DOHH2 (cell line): ENCODE results near the gene PCDH9.

ENCODE experiments used
- H3F3A ChIP-seq: fragments of 200-600 bp; sonication (generic), shearing (Covaris generic); 2 replicates; pipeline ENCODE4 v1.6.0; 2016; ENCODE audit warnings: antibody characterized with exemption, mild to moderate bottlenecking; ENCODE audit not compliant: control insufficient read depth, insufficient read depth
- H3K27ac ChIP-seq: fragments of 200-600 bp; sonication (generic); 2 replicates; pipeline ENCODE4 v1.5.1; 2014; ENCODE audit warnings: low read depth, mild to moderate bottlenecking, low read length, moderate library complexity
- H3K27me3 ChIP-seq: fragments of 200-600 bp; sonication (generic); 2 replicates; pipeline ENCODE4 v1.6.1; 2014; ENCODE audit warnings: mild to moderate bottlenecking, low read length, mixed read lengths; ENCODE audit not compliant: control insufficient read depth
- H3K36me3 ChIP-seq: fragments of 200-600 bp; sonication (generic); 2 replicates; pipeline ENCODE4 v1.6.1; 2014; ENCODE audit warnings: mild to moderate bottlenecking, low read length, moderate library complexity, mixed read lengths; ENCODE audit not compliant: control insufficient read depth
- H3K4me1 ChIP-seq: fragments of 200-600 bp; sonication (generic); 2 replicates; pipeline ENCODE4 v1.6.1; 2014; ENCODE audit warnings: mild to moderate bottlenecking, low read length, mixed read lengths; ENCODE audit not compliant: control insufficient read depth
- H3K4me2 ChIP-seq: fragments of 200-600 bp; sonication (generic); 2 replicates; pipeline ENCODE4 v1.6.0; 2014; ENCODE audit warnings: mild to moderate bottlenecking, low read length, moderate library complexity
- H3K4me3 ChIP-seq: fragments of 200-600 bp; sonication (generic); 2 replicates; pipeline ENCODE4 v1.5.1; 2014; ENCODE audit warnings: mild to moderate bottlenecking, low read length, mixed read lengths
- H3K79me2 ChIP-seq: fragments of 200-600 bp; sonication (generic); 2 replicates; pipeline ENCODE4 v1.6.1; 2014; ENCODE audit warnings: mild to moderate bottlenecking, low read length, mixed read lengths; ENCODE audit not compliant: control insufficient read depth
- H3K9me2 ChIP-seq: fragments of 200-600 bp; sonication (generic); replicated peaks from 2 replicates; pipeline ENCODE4 v1.6.1; 2014; ENCODE audit warnings: mild to moderate bottlenecking, low read length, mixed read lengths; ENCODE audit not compliant: control insufficient read depth
- H3K9me3 ChIP-seq: fragments of 200-600 bp; sonication (generic); 2 replicates; pipeline ENCODE4 v1.6.1; 2014; ENCODE audit warnings: antibody characterized with exemption, low read length, mixed read lengths; ENCODE audit not compliant: control insufficient read depth, insufficient read depth
- H4K20me1 ChIP-seq: fragments of 200-600 bp; sonication (generic); 2 replicates; pipeline ENCODE4 v1.6.0; 2014; ENCODE audit warnings: low read depth, mild to moderate bottlenecking, antibody characterized with exemption, low read length, moderate library complexity; ENCODE audit not compliant: control insufficient read depth, insufficient read depth
- EZH2phosphoT487 ChIP-seq: fragments of 200-600 bp; sonication (generic); IDR thresholded peaks from 2 replicates; pipeline ENCODE4 v1.6.1; 2017; ENCODE audit warnings: borderline replicate concordance, mild to moderate bottlenecking, antibody characterized with exemption, low read length, moderate library complexity, mixed read lengths
- TF ChIP-seq, protein P1 (sequence below): fragments of 200-600 bp; sonication (generic); IDR thresholded peaks from one replicate; pipeline ENCODE4 v1.5.1; 2014; ENCODE audit warnings: antibody characterized with exemption, mild to moderate bottlenecking, low read depth, low read length; ENCODE audit not compliant: poor library complexity, severe bottlenecking

PCDH9 gene

DNA sequence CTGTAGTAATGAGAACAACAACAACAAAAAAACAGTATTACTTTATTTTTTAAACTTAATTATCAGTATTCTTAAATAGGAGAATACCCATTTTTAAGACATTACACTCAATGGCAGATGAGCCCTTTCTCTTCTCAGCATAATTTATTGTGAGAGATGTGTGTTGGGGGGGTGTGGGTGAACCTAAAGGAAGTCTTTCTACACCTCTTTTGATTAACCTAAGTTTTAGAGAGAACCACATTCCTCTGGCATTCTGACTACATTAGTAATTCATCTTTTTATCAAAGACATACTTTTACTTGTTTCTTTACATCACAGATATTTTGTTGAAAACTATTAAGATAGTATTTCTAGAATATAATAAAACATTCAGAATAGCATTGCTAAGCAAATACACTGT is 890.9 kb downstream of the PCDH9 start:
- no peak for TF ChIP-seq EZH2phosphoT487
- TF ChIP-seq, protein P1, sequence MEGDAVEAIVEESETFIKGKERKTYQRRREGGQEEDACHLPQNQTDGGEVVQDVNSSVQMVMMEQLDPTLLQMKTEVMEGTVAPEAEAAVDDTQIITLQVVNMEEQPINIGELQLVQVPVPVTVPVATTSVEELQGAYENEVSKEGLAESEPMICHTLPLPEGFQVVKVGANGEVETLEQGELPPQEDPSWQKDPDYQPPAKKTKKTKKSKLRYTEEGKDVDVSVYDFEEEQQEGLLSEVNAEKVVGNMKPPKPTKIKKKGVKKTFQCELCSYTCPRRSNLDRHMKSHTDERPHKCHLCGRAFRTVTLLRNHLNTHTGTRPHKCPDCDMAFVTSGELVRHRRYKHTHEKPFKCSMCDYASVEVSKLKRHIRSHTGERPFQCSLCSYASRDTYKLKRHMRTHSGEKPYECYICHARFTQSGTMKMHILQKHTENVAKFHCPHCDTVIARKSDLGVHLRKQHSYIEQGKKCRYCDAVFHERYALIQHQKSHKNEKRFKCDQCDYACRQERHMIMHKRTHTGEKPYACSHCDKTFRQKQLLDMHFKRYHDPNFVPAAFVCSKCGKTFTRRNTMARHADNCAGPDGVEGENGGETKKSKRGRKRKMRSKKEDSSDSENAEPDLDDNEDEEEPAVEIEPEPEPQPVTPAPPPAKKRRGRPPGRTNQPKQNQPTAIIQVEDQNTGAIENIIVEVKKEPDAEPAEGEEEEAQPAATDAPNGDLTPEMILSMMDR: no peak
- no peaks in the 10 kb centered on the region for H3K36me3 ChIP-seq
- H3K27ac ChIP-seq: no peak overlapping the region
- no peak overlapping the region for H3K4me2 ChIP-seq
- no peaks in the 10 kb centered on the region for H3K9me3 ChIP-seq
- H3K27me3 ChIP-seq: no peaks in the 10 kb centered on the region
- no peaks in the 10 kb centered on the region for H3K9me2 ChIP-seq
- no peak overlapping the region for H3K4me3 ChIP-seq
- H3F3A ChIP-seq: no peaks in the 10 kb centered on the region
- no peaks in the 10 kb centered on the region for H3K79me2 ChIP-seq
- no peaks in the 10 kb centered on the region for H4K20me1 ChIP-seq
- H3K4me1 ChIP-seq: no peaks in the 10 kb centered on the region

DNA sequence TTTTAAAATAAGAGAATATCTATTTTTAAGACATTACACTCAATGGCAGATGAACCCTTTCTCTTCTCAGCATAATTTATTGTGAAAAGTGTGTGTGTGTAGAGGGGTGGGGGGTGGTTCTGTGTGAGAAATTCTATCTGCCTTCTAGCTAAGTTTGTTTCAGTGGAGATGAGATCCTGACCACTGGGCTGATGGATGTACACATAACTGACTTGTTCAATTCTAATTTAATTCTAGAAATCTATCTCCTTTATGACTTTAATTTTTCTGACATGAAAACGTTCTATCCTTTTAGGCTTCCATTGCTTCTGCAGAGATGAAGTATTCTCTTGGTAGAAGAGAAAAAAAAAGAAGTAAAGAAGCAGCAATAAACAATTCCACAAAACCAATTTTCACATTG is 891.6 kb downstream of the PCDH9 start:
- Histone ChIP-seq H3K9me3 (no peaks in the 10 kb centered on the region), H3K27me3 (no peaks in the 10 kb centered on the region), H3F3A (no peaks in the 10 kb centered on the region), H3K4me2 (no peak overlapping the region), H4K20me1 (no peaks in the 10 kb centered on the region), H3K9me2 (no peaks in the 10 kb centered on the region), H3K4me3 (no peak overlapping the region), H3K79me2 (no peaks in the 10 kb centered on the region), H3K36me3 (no peaks in the 10 kb centered on the region), H3K27ac (no peak overlapping the region), H3K4me1 (no peaks in the 10 kb centered on the region)
- no peak for TF ChIP-seq EZH2phosphoT487
- TF ChIP-seq, protein P1: no peak

DNA sequence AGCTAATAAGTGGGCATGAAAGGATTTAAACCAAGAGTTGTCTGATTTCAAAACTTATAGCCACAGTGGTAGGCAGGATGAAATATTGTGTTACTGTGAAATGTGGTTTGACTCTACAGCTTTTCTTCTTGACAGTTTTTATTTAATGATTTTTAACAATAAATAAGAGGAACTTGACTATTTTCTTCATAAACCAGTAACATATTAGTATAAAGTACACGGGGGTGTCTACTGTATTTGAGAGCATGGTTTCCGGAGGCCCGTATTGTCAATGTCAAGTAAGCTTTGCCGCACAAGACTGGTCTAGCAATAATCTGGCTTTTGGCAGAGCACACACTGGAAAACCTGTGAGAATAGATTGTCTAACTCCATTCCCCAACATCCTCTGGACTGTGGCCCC is 894.5 kb downstream of the PCDH9 start:
- no peak overlapping the region for H3K4me2 ChIP-seq
- no peaks in the 10 kb centered on the region for H3K9me3 ChIP-seq
- no peaks in the 10 kb centered on the region for H3K79me2 ChIP-seq
- no peaks in the 10 kb centered on the region for H3K4me1 ChIP-seq
- no peaks in the 10 kb centered on the region for H3F3A ChIP-seq
- H3K27me3 ChIP-seq: no peaks in the 10 kb centered on the region
- H3K4me3 ChIP-seq: no peak overlapping the region
- no peak overlapping the region for H3K27ac ChIP-seq
- TF ChIP-seq, protein P1: no peak
- TF ChIP-seq EZH2phosphoT487: no peak
- no peaks in the 10 kb centered on the region for H3K9me2 ChIP-seq
- H4K20me1 ChIP-seq: no peaks in the 10 kb centered on the region
- no peaks in the 10 kb centered on the region for H3K36me3 ChIP-seq
